Measurements from ENCODE around the gene NPFFR2.

DNA sequence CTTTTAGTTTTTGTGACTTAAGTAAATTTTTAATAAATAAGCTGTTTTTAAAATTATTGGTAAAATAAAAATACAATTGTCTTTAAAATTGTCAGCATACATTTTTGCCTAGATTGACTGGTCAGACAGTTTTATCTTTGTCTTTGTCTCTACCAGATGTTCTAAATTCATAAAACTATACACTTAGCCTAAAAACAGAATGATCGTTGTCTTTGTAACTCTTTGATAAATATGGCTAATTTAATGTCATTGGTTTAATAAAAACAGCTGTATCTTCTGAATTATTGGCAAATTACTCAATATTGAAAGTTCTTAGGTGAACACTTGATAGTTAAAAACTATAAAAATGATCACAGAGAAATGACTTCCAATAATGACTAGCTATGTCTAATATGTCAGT, 36.5 kb upstream of the NPFFR2 start:
- TF ChIP-seq EP300 (IDR thresholded peaks at IDR 0.05; ENCODE audit: borderline replicate concordance) (no peak), TCF12 (IDR thresholded peaks at IDR 0.05; ENCODE audit: low read depth) (no peak), CEBPB (IDR thresholded peaks at IDR 0.05) (no peak)
